Lower lobe of right lung (tissue), 2 donors: ENCODE data around the gene ABCC4. TPM values are rescaled to one million over a fixed set of nuclear protein-coding genes. Genes with fewer than 3 reads are reported as not detected.

Source experiments
- ATAC-seq, 2 donors: fragments of 200-7000 bp; cut with Tn5 transposase; one replicate each; pipeline ENCODE4 v1.9.1; 2020 to 2022; ENCODE audit warnings: mild to moderate bottlenecking in 2 of 2, moderate library complexity in 2 of 2
- DNase-seq: peaks from one replicate; pipeline ENCODE4 v3.0.0-alpha.2; 2020
- H3K27ac ChIP-seq: fragments of 200-600 bp; one replicate; pipeline ENCODE4 v1.8.0; 2022
- H3K27me3 ChIP-seq: fragments of 200-600 bp; one replicate; pipeline ENCODE4 v1.8.0; 2022; ENCODE audit warnings: low read depth
- H3K36me3 ChIP-seq: fragments of 200-600 bp; one replicate; pipeline ENCODE4 v1.8.0; 2022; ENCODE audit warnings: mild to moderate bottlenecking
- H3K4me1 ChIP-seq: fragments of 200-600 bp; one replicate; pipeline ENCODE4 v1.8.0; 2022
- H3K4me3 ChIP-seq: fragments of 200-600 bp; one replicate; pipeline ENCODE4 v1.8.0; 2022; ENCODE audit warnings: mild to moderate bottlenecking
- H3K9me3 ChIP-seq: fragments of 200-600 bp; one replicate; pipeline ENCODE4 v1.8.0; 2022
- intact Hi-C: fragments of 100-400 bp; cut with DNase I; formaldehyde crosslinking; loops from one replicate; pipeline ENCODE4 v1.11.0; 2022
- total RNA-seq: library from RNA; stranded (reverse); fragmentation: NEBNext Ultra II Directional; extraction: Animal tissue kit (Norgen Biotek cat#: 25700); gene quantifications from one replicate; pipeline ENCODE4 v1.2.1, GENCODE V29; 2021
- TF ChIP-seq, protein P1 (sequence below): fragments of 200-600 bp; IDR thresholded peaks from one replicate; pipeline ENCODE4 v1.8.0; 2022; ENCODE audit warnings: antibody characterized with exemption, mild to moderate bottlenecking
- donor health status: DM: no; HTN: yes; CAD: no; lungs with severe emphysema.

Gene ABCC4
- total RNA-seq, 1 donor from 2014 or later: 32.2 TPM

GRCh38 chr13:95150555-95150954, 150.7 kb downstream of the ABCC4 start:
- no peak overlapping the region for H3K4me3 ChIP-seq
- DNase-seq: no peak
- H3K27me3 ChIP-seq: no peaks in the 10 kb centered on the region
- H3K36me3 ChIP-seq: no peaks in the 10 kb centered on the region
- H3K27ac ChIP-seq: no peak overlapping the region
- intact Hi-C loops: no loop called here
- no peak for ATAC-seq
- TF ChIP-seq, protein P1, sequence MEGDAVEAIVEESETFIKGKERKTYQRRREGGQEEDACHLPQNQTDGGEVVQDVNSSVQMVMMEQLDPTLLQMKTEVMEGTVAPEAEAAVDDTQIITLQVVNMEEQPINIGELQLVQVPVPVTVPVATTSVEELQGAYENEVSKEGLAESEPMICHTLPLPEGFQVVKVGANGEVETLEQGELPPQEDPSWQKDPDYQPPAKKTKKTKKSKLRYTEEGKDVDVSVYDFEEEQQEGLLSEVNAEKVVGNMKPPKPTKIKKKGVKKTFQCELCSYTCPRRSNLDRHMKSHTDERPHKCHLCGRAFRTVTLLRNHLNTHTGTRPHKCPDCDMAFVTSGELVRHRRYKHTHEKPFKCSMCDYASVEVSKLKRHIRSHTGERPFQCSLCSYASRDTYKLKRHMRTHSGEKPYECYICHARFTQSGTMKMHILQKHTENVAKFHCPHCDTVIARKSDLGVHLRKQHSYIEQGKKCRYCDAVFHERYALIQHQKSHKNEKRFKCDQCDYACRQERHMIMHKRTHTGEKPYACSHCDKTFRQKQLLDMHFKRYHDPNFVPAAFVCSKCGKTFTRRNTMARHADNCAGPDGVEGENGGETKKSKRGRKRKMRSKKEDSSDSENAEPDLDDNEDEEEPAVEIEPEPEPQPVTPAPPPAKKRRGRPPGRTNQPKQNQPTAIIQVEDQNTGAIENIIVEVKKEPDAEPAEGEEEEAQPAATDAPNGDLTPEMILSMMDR: no peak
- H3K4me1 ChIP-seq: peaks cover 13% of the 10 kb centered on the region
- H3K9me3 ChIP-seq: no peaks in the 10 kb centered on the region

GRCh38 chr13:95146486-95146885, 154.8 kb downstream of the ABCC4 start:
- intact Hi-C loops: no loop called here
- DNase-seq (no peak), ATAC-seq (no peak)
- H3K36me3 ChIP-seq: no peaks in the 10 kb centered on the region
- no peaks in the 10 kb centered on the region for H3K9me3 ChIP-seq
- no peaks in the 10 kb centered on the region for H3K27me3 ChIP-seq
- H3K4me3 ChIP-seq: no peak overlapping the region
- TF ChIP-seq, protein P1: no peak
- no peaks in the 10 kb centered on the region for H3K4me1 ChIP-seq
- no peak overlapping the region for H3K27ac ChIP-seq

DNA sequence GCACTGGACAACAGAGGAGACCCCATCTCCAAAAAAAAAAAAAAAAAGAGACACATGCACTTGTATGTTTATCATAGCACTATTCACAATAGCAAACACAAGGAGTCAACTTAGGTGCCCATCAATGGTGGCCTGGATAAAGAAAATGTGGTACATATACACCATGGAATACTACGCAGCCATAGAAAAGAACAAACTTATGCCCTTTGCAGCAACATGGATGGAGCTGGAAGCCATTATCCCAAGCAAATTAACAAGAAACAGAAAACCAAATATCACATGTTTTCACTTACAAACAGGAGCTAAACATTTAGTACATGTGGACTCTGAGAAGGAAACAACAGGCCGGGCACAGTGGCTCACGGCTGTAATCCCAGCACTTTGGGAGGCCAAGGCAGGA, 155.7 kb downstream of the ABCC4 start:
- ATAC-seq (no peak), DNase-seq (no peak)
- Histone ChIP-seq H3K4me1 (no peaks in the 10 kb centered on the region), H3K27me3 (no peaks in the 10 kb centered on the region), H3K36me3 (no peaks in the 10 kb centered on the region), H3K4me3 (no peak overlapping the region), H3K9me3 (no peaks in the 10 kb centered on the region), H3K27ac (no peak overlapping the region)
- intact Hi-C loops: no loop called here
- TF ChIP-seq, protein P1: no peak

DNA sequence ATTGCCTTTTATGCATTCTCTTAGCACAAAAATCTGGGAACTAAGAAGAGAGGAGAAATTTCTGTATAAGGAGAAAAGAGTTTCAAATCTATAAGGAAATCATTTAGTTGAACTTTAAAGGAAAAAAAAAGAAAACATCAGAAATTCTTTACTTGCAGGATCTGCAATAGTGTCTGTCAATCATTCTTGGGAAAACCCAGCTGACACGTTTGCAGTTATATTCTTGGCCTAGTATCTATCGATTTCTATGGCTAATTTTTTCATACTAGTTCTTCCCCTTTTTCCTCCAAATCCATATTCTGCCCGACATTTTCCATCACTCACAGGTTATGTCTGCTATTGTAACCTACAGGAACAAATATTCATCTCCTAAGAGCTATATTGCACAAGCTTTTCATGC, 160.7 kb downstream of the ABCC4 start:
- Histone ChIP-seq H3K9me3 (no peaks in the 10 kb centered on the region), H3K27me3 (no peaks in the 10 kb centered on the region), H3K27ac (no peak overlapping the region), H3K4me3 (no peak overlapping the region), H3K36me3 (peaks cover 5% of the 10 kb centered on the region), H3K4me1 (no peaks in the 10 kb centered on the region)
- ATAC-seq (no peak), DNase-seq (no peak)
- intact Hi-C loops: no loop called here
- TF ChIP-seq, protein P1: no peak

GRCh38 chr13:95138876-95139585, 162.2 kb downstream of the ABCC4 start:
- no peaks in the 10 kb centered on the region for H3K4me1 ChIP-seq
- intact Hi-C loops: no loop called here
- TF ChIP-seq, protein P1: no peak
- DNase-seq (no peak), ATAC-seq (no peak)
- peaks cover 5% of the 10 kb centered on the region for H3K36me3 ChIP-seq
- H3K9me3 ChIP-seq: no peaks in the 10 kb centered on the region
- no peaks in the 10 kb centered on the region for H3K27me3 ChIP-seq
- H3K27ac ChIP-seq: no peak overlapping the region
- no peak overlapping the region for H3K4me3 ChIP-seq
